ENCODE measurements around the gene KMT2E. TPM values are rescaled to one million over a fixed set of nuclear protein-coding genes. Genes with fewer than 3 reads are reported as not detected.

The KMT2E gene
- total RNA-seq, 1 donor from 2014 or later = 62.5 TPM

DNA sequence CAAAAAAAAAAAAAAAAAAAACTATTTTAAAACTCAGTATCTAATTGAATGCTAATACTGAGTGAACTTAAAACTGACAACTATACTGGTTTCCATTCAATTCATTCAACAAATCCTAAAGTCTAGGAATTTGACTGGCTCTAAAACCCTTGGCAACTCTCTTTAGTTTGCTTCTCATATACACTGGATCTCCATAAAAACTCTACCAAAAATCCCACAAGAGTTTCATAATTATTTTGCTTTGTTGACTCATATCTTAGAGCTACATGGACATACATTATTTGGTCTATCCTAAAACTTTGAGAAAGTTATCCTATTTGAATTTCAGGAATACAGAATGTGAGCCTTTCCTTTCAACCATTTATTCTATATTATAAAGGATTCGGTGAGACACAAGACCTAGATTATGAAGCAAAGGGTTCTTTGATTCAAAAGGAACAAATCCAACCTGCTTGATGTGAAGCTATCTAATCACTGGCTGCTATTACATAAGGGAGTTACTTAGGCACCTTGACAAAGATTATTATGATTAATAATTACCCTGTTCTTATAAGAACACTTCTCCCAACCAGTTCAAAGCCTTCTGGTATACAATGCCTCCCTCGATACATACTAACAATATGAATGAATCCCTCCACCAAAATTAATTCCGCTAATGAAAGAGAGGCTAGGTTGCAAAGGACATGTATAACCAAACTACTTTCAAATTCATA is 15.8 kb upstream of the KMT2E start:
- no peak overlapping the region for H3K27ac Mint-ChIP-seq (ENCODE audit: unreplicated experiment)
- peaks cover 8% of the 10 kb centered on the region for H3K36me3 ChIP-seq (ENCODE audit: insufficient read depth, low read length)
- H3K27me3 Mint-ChIP-seq (ENCODE audit: low read depth, unreplicated experiment) = no peaks in the 10 kb centered on the region
- H3K9me3 Mint-ChIP-seq (ENCODE audit: unreplicated experiment) = no peaks in the 10 kb centered on the region
- H3K27me3 ChIP-seq (ENCODE audit: insufficient read depth, low read length) = no peaks in the 10 kb centered on the region
- no peak overlapping the region for H2AFZ ChIP-seq (ENCODE audit: low read depth, low read length)
- no peak overlapping the region for H3K4me3 ChIP-seq (ENCODE audit: insufficient read depth, low read depth, low read length)
- no peaks in the 10 kb centered on the region for H3K9me3 ChIP-seq (ENCODE audit: insufficient read depth, low read depth, low read length)
- DNase-seq (ENCODE audit: low read depth) (no peak), FAIRE-seq (no peak)
- H3K79me2 ChIP-seq (ENCODE audit: insufficient read depth, low read length) = no peaks in the 10 kb centered on the region
- H3K36me3 Mint-ChIP-seq (ENCODE audit: low read depth, unreplicated experiment) = no peaks in the 10 kb centered on the region
- no peak overlapping the region for H3K27ac ChIP-seq (ENCODE audit: low read depth, low read length)
- no peak overlapping the region for H3K9ac ChIP-seq (ENCODE audit: low read length)
- H3K4me2 ChIP-seq (ENCODE audit: low read length) = no peak overlapping the region
- TF ChIP-seq, protein P1, sequence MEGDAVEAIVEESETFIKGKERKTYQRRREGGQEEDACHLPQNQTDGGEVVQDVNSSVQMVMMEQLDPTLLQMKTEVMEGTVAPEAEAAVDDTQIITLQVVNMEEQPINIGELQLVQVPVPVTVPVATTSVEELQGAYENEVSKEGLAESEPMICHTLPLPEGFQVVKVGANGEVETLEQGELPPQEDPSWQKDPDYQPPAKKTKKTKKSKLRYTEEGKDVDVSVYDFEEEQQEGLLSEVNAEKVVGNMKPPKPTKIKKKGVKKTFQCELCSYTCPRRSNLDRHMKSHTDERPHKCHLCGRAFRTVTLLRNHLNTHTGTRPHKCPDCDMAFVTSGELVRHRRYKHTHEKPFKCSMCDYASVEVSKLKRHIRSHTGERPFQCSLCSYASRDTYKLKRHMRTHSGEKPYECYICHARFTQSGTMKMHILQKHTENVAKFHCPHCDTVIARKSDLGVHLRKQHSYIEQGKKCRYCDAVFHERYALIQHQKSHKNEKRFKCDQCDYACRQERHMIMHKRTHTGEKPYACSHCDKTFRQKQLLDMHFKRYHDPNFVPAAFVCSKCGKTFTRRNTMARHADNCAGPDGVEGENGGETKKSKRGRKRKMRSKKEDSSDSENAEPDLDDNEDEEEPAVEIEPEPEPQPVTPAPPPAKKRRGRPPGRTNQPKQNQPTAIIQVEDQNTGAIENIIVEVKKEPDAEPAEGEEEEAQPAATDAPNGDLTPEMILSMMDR (IDR thresholded peaks at IDR 0.05; ENCODE audit: insufficient read depth, low read depth, low read length) = no peak
- no peak for TF ChIP-seq EZH2 (IDR thresholded peaks at IDR 0.05; ENCODE audit: insufficient read depth, low read length)
- peaks cover 64% of the 10 kb centered on the region for H3K4me1 Mint-ChIP-seq (ENCODE audit: low read depth, unreplicated experiment)
- peaks cover 100% of the 10 kb centered on the region for H4K20me1 ChIP-seq (ENCODE audit: insufficient read depth, low read length)
- peaks cover 13% of the 10 kb centered on the region for H3K4me1 ChIP-seq (ENCODE audit: insufficient read depth, low read length)
- no peak overlapping the region for H3K4me3 Mint-ChIP-seq (ENCODE audit: unreplicated experiment)

DNA sequence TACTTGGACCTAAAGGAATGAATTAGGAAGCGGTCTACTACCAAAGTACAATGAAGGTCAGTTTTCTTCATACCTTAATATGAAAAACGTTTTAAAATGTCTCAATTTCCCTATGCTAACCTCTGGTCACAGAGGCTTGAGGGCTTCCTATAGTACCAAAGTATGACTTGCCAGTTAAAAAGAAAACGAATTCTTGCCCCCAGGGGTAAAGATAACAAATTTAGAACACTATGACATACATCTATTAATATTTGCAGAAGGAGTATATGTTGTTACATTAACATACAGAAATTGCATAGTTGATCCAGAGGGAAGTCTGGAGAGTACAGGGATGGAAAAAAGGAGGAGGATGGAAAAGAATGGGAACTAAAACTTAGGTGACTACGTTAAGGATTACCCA is 13.8 kb upstream of the KMT2E start:
- H3K9me3 ChIP-seq (ENCODE audit: insufficient read depth, low read depth, low read length) = no peaks in the 10 kb centered on the region
- no peak overlapping the region for H3K27ac Mint-ChIP-seq (ENCODE audit: unreplicated experiment)
- H3K36me3 Mint-ChIP-seq (ENCODE audit: low read depth, unreplicated experiment) = no peaks in the 10 kb centered on the region
- peak overlapping the region; percentile 19 for H3K4me2 ChIP-seq (ENCODE audit: low read length)
- H3K36me3 ChIP-seq (ENCODE audit: insufficient read depth, low read length) = no peaks in the 10 kb centered on the region
- H3K79me2 ChIP-seq (ENCODE audit: insufficient read depth, low read length) = no peaks in the 10 kb centered on the region
- H4K20me1 ChIP-seq (ENCODE audit: insufficient read depth, low read length) = peaks cover 100% of the 10 kb centered on the region
- no peaks in the 10 kb centered on the region for H3K9me3 Mint-ChIP-seq (ENCODE audit: unreplicated experiment)
- TF ChIP-seq EZH2 (IDR thresholded peaks at IDR 0.05; ENCODE audit: insufficient read depth, low read length) = no peak
- TF ChIP-seq, protein P1 (IDR thresholded peaks at IDR 0.05; ENCODE audit: insufficient read depth, low read depth, low read length) = no peak
- FAIRE-seq = no peak
- no peaks in the 10 kb centered on the region for H3K27me3 ChIP-seq (ENCODE audit: insufficient read depth, low read length)
- no peak for DNase-seq (ENCODE audit: low read depth)
- no peak overlapping the region for H3K4me3 ChIP-seq (ENCODE audit: insufficient read depth, low read depth, low read length)
- no peak overlapping the region for H2AFZ ChIP-seq (ENCODE audit: low read depth, low read length)
- H3K27ac ChIP-seq (ENCODE audit: low read depth, low read length) = no peak overlapping the region
- H3K4me1 Mint-ChIP-seq (ENCODE audit: low read depth, unreplicated experiment) = peaks cover 61% of the 10 kb centered on the region
- no peak overlapping the region for H3K9ac ChIP-seq (ENCODE audit: low read length)
- no peak overlapping the region for H3K4me3 Mint-ChIP-seq (ENCODE audit: unreplicated experiment)
- no peaks in the 10 kb centered on the region for H3K27me3 Mint-ChIP-seq (ENCODE audit: low read depth, unreplicated experiment)
- peaks cover 27% of the 10 kb centered on the region for H3K4me1 ChIP-seq (ENCODE audit: insufficient read depth, low read length)

DNA sequence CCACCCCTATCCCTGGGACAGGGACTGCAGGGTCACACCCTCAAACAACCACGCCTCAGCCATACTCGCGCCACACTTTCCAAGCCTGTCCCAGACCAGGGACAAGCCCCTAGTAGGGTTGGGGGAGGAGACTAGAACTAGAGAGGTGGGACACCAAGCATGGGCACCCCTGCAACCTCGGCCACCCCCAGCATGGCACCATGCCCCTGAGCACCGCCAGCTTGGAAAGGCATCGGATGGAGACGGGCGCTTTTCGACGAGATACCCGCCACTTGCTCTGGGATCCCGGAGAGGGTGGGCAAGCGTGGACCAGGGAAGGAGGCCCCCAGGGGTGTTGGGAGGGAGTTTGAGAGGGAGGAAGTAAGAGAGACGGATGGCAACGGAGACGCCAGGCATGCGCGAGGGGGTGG is 13.1 kb upstream of the KMT2E start:
- Histone ChIP-seq H4K20me1 (ENCODE audit: insufficient read depth, low read length) (peaks cover 99% of the 10 kb centered on the region), H3K27ac (ENCODE audit: low read depth, low read length) (no peak overlapping the region), H2AFZ (ENCODE audit: low read depth, low read length) (no peak overlapping the region), H3K9me3 (ENCODE audit: insufficient read depth, low read depth, low read length) (no peaks in the 10 kb centered on the region), H3K79me2 (ENCODE audit: insufficient read depth, low read length) (no peaks in the 10 kb centered on the region), H3K4me2 (ENCODE audit: low read length) (no peak overlapping the region), H3K4me1 (ENCODE audit: insufficient read depth, low read length) (peaks cover 27% of the 10 kb centered on the region), H3K36me3 (ENCODE audit: insufficient read depth, low read length) (no peaks in the 10 kb centered on the region), H3K4me3 (ENCODE audit: insufficient read depth, low read depth, low read length) (no peak overlapping the region), H3K27me3 (ENCODE audit: insufficient read depth, low read length) (no peaks in the 10 kb centered on the region), H3K9ac (ENCODE audit: low read length) (no peak overlapping the region)
- Mint-ChIP-seq H3K4me1 (ENCODE audit: low read depth, unreplicated experiment) (peaks cover 57% of the 10 kb centered on the region), H3K9me3 (ENCODE audit: unreplicated experiment) (no peaks in the 10 kb centered on the region), H3K4me3 (ENCODE audit: unreplicated experiment) (no peak overlapping the region), H3K27me3 (ENCODE audit: low read depth, unreplicated experiment) (no peaks in the 10 kb centered on the region), H3K36me3 (ENCODE audit: low read depth, unreplicated experiment) (no peaks in the 10 kb centered on the region), H3K27ac (ENCODE audit: unreplicated experiment) (no peak overlapping the region)
- no peak for DNase-seq (ENCODE audit: low read depth)
- no peak for FAIRE-seq
- TF ChIP-seq EZH2 (IDR thresholded peaks at IDR 0.05; ENCODE audit: insufficient read depth, low read length) = no peak
- TF ChIP-seq, protein P1 (IDR thresholded peaks at IDR 0.05; ENCODE audit: insufficient read depth, low read depth, low read length) = no peak
